HUES6 (cell line): ENCODE data around the gene TSEN15.

Experiments
- H3K27ac ChIP-seq: 2 replicates; pipeline ENCODE4 v1.7.0; 2013; ENCODE audit warnings: low read depth, mild to moderate bottlenecking, low read length, inconsistent platforms
- H3K27me3 ChIP-seq: 2 replicates; pipeline ENCODE4 v1.6.1; 2013; ENCODE audit warnings: low read length; ENCODE audit not compliant: control insufficient read depth, insufficient read depth
- H3K36me3 ChIP-seq: 2 replicates; pipeline ENCODE4 v1.6.1; 2013; ENCODE audit warnings: low read length; ENCODE audit not compliant: control insufficient read depth, insufficient read depth
- H3K4me1 ChIP-seq: 2 replicates; pipeline ENCODE4 v1.6.1; 2013; ENCODE audit warnings: low read length; ENCODE audit not compliant: control insufficient read depth, insufficient read depth
- H3K4me3 ChIP-seq: 2 replicates; pipeline ENCODE4 v1.5.1; 2013; ENCODE audit warnings: low read depth, low read length
- H3K9ac ChIP-seq: one replicate; pipeline ENCODE4 v1.6.1; 2013; ENCODE audit warnings: mild to moderate bottlenecking, low read length
- H3K9me3 ChIP-seq: 2 replicates; pipeline ENCODE4 v1.6.1; 2013; ENCODE audit warnings: low read depth, low read length; ENCODE audit not compliant: control insufficient read depth, insufficient read depth

Gene TSEN15

DNA sequence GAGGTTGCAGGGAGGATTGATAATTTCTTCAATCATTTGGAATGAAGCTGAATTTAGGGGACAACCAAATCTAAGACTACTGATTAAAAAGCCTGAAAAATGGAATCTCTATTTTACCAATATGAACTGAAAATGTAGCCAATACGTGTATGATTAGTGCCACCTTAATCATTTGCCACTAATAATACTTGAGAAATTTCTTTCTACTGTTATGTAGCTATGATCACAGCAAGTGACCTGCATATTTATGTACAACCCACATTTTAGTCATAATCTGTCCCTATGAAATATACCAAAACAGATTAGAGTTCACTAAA is 20.5 kb upstream of the TSEN15 start:
- peaks cover 34% of the 10 kb centered on the region for H3K27me3 ChIP-seq
- H3K9ac ChIP-seq: no peak overlapping the region
- no peaks in the 10 kb centered on the region for H3K9me3 ChIP-seq
- peaks cover 8% of the 10 kb centered on the region for H3K4me1 ChIP-seq
- H3K4me3 ChIP-seq: no peak overlapping the region
- H3K27ac ChIP-seq: no peak overlapping the region
- no peaks in the 10 kb centered on the region for H3K36me3 ChIP-seq

GRCh38 chr1:184031409-184032107 is 20.0 kb upstream of the TSEN15 start:
- Histone ChIP-seq H3K9ac (no peak overlapping the region), H3K9me3 (no peaks in the 10 kb centered on the region), H3K36me3 (no peaks in the 10 kb centered on the region), H3K4me1 (peaks cover 9% of the 10 kb centered on the region), H3K27ac (no peak overlapping the region), H3K4me3 (no peak overlapping the region), H3K27me3 (peaks cover 35% of the 10 kb centered on the region)

- no peak overlapping the region for H3K4me3 ChIP-seq
- H3K27ac ChIP-seq: no peak overlapping the region
- no peak overlapping the region for H3K9ac ChIP-seq
- H3K27me3 ChIP-seq: peaks cover 43% of the 10 kb centered on the region
- no peaks in the 10 kb centered on the region for H3K36me3 ChIP-seq
- H3K9me3 ChIP-seq: no peaks in the 10 kb centered on the region
- peaks cover 9% of the 10 kb centered on the region for H3K4me1 ChIP-seq
Measured at GRCh38 chr1:184032306-184032929, 19.1 kb upstream of the TSEN15 start.

GRCh38 chr1:184032930-184033418 is 18.6 kb upstream of the TSEN15 start:
- Histone ChIP-seq H3K4me3 (no peak overlapping the region), H3K27me3 (peaks cover 49% of the 10 kb centered on the region), H3K27ac (no peak overlapping the region), H3K36me3 (no peaks in the 10 kb centered on the region), H3K4me1 (peaks cover 5% of the 10 kb centered on the region), H3K9ac (no peak overlapping the region), H3K9me3 (no peaks in the 10 kb centered on the region)

- H3K4me1 ChIP-seq: peaks cover 4% of the 10 kb centered on the region; the same call in 1 of the 2 replicates
- H3K9ac ChIP-seq: no peak overlapping the region
- H3K27me3 ChIP-seq: peaks cover 56% of the 10 kb centered on the region
- no peak overlapping the region for H3K27ac ChIP-seq
- no peaks in the 10 kb centered on the region for H3K9me3 ChIP-seq
- no peaks in the 10 kb centered on the region for H3K36me3 ChIP-seq
- H3K4me3 ChIP-seq: no peak overlapping the region
Measured at GRCh38 chr1:184033711-184034167, 17.8 kb upstream of the TSEN15 start.

DNA sequence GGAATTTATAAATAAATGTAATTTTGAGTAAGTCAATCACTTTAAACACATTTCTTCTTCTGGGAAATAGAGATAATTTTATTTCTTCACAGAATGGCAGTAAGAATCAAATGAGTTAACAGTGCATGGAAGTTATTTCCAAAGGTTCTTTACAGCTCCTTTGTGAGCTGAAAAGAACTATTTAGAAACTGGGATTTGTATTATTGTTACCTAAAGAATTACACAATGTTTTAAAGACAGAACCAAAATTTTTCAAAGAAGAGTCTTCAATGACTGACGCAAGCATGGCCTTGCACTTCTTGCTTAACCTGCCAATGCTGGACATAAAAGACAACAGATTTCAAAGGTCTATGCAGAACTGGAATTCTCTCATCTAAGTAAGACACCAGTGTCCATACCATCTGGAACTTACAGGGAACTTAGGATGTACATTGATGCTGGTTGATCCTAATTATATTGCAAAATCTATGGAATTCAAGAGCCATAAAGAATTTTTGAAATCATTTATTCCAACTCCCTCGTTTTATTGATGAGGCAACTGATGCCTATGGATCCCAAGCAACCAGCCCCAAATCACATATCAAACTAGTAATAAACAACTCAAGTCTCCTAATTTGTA is 16.7 kb upstream of the TSEN15 start:
- Histone ChIP-seq H3K9me3 (peaks cover 5% of the 10 kb centered on the region; the same call in 1 of the 2 replicates), H3K36me3 (no peaks in the 10 kb centered on the region), H3K27me3 (peaks cover 68% of the 10 kb centered on the region), H3K9ac (no peak overlapping the region), H3K4me3 (no peak overlapping the region), H3K4me1 (peaks cover 4% of the 10 kb centered on the region; the same call in 1 of the 2 replicates), H3K27ac (no peak overlapping the region)

DNA sequence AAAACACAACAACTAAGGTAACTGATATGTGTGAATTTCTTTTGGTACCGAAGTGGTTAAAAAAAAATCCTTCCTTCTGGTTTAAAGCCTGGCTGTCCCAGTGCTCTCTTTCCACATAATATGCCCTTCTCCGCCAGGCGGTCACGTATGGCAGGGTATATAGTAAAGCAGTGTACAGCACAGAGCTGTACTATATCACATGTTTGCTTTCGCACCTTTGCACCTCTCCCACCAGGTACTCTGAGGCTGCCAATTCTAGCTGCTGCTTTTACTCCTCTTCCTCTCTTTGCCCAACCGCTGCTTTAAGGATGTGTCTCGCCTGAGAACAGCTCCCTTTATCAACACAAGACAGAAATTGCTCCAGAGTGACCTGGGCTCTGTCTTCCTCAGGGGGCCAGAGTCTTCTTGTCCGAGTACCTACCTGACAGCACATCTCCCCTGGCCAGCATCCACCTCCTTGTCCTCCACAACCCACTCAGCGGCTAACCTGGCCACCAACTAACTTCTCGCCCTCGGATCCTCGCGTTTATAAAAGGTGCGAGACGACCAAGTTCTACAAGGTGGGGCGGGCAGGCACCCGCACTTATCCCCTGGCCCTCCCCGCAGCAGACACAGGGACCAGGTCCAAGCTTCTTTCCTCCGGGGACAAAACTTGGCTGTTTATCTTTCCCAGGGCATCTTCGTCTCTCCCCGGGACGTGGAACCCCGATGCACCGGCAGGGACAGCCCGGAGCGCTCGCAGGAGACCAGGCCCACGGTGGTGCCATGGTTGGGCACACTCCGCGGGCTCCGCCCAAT is 15.6 kb upstream of the TSEN15 start:
- peaks cover 68% of the 10 kb centered on the region for H3K27me3 ChIP-seq
- peaks cover 4% of the 10 kb centered on the region; the same call in 1 of the 2 replicates for H3K4me1 ChIP-seq
- peak overlapping the region; percentile 68 for H3K4me3 ChIP-seq
- H3K36me3 ChIP-seq: no peaks in the 10 kb centered on the region
- H3K9ac ChIP-seq: no peak overlapping the region
- no peak overlapping the region for H3K27ac ChIP-seq
- H3K9me3 ChIP-seq: peaks cover 5% of the 10 kb centered on the region; the same call in 1 of the 2 replicates

DNA sequence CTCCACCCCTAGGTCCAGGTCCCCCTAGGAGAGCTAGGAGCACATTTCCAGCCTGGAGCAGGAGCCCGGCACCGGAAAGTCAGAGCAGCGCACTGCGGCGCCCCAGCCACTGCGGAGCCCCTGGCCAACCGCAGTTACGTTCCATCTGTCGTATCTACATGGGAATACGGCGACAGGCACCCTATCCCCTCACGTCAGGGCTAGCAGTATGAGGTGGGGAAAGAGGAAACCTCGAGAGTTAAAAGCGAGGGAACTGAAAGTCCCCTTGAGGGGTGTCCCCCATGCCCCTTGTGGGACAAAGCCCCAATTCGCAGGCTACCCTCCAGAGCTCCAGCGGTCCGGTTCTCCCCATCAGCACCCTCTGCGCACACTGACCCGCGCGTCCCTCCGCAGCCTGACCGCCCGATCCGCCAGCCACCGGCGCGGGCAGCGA is 15.0 kb upstream of the TSEN15 start:
- Histone ChIP-seq H3K4me3 (peak overlapping the region; percentile 68), H3K27ac (no peak overlapping the region), H3K27me3 (peaks cover 68% of the 10 kb centered on the region), H3K4me1 (peaks cover 4% of the 10 kb centered on the region; the same call in 1 of the 2 replicates), H3K9ac (peak overlapping the region; percentile 69), H3K9me3 (peaks cover 5% of the 10 kb centered on the region; the same call in 1 of the 2 replicates), H3K36me3 (no peaks in the 10 kb centered on the region)

DNA sequence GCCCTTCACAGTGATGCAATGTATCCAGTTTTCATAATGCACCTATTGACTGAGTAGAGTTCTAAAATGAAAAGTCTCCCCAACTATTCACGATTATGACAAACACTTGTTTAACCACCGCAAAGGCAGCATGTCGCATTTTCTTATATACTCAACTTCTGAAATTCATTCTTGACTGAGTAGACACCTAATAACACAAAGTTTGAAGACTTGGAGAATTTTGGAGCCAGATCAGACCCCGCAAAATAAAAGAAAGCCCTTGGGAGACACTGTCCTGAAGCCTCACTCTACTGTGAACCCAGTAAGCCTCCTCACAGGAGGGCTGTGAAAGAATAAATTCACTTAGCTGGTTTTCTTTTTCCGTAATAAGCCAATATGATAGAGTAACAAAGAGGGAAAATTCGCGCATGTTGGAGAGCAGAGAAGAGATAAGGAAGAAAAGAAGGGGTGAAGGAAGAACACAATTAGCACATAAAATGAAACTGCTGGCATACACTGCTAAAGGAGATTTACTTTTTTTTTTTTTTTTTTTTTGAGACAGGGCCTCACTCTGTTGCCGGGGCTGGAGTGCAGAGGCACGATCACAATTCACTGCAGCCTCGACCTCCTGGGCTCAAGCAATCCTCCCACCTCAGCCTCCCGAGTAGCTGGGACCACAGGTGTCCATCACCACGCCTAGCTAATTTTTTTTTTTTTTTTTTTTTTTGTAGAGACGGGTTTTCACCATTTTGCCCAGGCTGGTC is 13.5 kb upstream of the TSEN15 start:
- Histone ChIP-seq H3K9me3 (peaks cover 5% of the 10 kb centered on the region; the same call in 1 of the 2 replicates), H3K27ac (no peak overlapping the region), H3K27me3 (peaks cover 67% of the 10 kb centered on the region), H3K4me3 (peak overlapping the region; percentile 68), H3K4me1 (peaks cover 4% of the 10 kb centered on the region; the same call in 1 of the 2 replicates), H3K9ac (no peak overlapping the region), H3K36me3 (no peaks in the 10 kb centered on the region)

DNA sequence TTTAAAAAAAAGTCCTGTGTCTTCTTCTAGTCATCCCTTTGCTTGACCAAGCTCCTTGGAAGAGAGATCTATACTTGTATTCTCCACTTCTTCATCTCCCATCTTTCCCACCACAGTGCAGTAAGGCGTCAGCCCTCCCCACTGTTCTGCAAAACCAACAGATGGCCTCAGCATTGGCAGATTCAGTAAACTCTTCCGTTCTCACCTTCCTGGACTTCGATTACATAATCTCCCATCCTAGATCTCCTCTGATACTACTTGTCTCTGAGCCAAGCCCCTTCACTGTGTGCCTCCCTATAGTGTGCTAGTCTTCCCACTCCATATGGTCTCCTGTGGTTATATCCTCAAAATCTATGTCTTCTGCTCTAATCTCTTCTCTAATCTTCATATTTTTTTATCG is 12.4 kb upstream of the TSEN15 start:
- H3K4me3 ChIP-seq: no peak overlapping the region
- H3K27me3 ChIP-seq: peaks cover 58% of the 10 kb centered on the region
- no peak overlapping the region for H3K27ac ChIP-seq
- H3K9me3 ChIP-seq: peaks cover 5% of the 10 kb centered on the region; the same call in 1 of the 2 replicates
- H3K36me3 ChIP-seq: no peaks in the 10 kb centered on the region
- H3K4me1 ChIP-seq: peaks cover 4% of the 10 kb centered on the region; the same call in 1 of the 2 replicates
- no peak overlapping the region for H3K9ac ChIP-seq
